Kidney capillary endothelial cell (primary cell): ENCODE results near the gene ZIC2.

ENCODE experiments used
- DNase-seq: peaks from one replicate; pipeline ENCODE4 v3.0.0-alpha.2; 2018; ENCODE audit warnings: low spot score

Gene ZIC2

DNA sequence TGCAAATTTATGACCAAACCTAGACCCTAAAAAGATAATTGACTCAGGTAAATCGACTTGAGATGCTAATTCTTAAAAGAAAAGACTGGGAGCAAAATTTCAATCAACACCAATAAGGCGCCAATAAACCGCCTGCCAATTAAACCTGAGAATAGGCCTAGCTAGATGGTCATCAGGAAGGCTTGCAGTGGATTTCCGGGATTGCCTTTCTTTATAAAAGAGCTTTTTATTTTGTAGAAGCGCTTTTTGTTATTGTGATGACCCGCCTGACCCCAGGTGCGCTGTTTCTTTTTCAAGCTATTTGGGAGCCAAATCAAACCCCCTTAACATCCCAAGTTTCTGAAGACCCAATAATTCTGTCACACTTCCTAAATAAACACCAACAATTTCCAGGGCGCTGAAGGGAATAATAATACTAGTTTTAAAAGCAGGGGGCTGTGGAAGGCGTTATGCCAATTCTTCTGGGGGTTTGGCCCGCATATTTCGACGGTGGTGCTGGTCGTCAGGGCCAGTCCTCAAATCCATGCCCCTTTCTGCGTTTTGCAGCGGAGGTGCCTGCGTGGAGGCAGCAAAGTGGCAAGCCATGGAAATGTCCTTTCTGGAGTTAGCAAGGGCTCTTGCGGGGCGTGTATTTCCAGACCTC, 7.2 kb upstream of the ZIC2 start:
- DNase-seq: no peak

GRCh38 chr13:99974939-99975561, 6.5 kb upstream of the ZIC2 start:
- no peak for DNase-seq

- DNase-seq: no peak
These were observed 6.0 kb upstream of the ZIC2 start for GRCh38 chr13:99975626-99976025.

DNA sequence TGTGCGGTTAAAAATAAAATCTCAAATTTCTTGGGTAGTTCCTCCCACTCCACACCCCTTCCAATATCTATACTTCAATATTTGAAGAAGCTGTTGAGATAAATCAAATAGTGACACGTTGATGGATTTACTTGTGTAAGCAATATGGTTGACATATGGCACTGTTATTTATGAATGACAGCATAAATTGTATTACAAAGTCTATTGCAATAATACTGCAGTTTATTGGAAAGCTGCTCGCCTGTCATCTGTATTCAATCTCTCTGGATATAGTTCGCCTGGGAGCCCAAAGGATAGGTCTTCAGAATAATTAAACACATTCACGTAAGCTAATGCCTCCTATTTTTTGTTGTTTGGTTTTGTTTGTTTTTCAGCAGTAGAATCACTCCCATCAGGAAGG, 5.0 kb upstream of the ZIC2 start:
- DNase-seq: no peak

DNA sequence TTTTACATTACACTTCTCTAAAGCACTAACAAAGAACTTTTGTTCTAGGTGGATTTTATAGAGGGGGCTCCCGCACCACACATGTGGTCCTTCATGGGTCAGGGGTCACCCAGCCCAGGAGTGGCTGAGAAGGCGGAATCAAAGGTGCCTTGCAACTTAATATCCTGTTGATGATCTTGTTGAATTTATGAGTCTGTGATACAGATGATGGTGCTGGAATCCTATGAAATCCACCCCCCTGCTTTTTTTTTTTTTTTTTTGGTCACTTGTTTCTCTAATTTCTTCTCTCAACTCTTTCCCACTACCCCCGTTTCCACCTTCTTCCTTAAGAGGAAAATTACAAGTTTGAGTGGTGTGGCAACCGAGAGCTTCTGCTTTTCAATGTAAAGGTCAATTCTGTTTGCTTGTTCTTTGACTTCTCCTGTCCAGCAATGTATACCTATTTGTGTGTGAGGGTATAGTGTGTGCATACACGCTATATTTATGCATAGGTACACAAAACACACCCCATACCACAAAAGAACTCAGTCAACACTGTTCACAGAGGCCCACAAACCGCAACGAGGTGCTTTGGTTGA, 4.2 kb upstream of the ZIC2 start:
- no peak for DNase-seq

DNA sequence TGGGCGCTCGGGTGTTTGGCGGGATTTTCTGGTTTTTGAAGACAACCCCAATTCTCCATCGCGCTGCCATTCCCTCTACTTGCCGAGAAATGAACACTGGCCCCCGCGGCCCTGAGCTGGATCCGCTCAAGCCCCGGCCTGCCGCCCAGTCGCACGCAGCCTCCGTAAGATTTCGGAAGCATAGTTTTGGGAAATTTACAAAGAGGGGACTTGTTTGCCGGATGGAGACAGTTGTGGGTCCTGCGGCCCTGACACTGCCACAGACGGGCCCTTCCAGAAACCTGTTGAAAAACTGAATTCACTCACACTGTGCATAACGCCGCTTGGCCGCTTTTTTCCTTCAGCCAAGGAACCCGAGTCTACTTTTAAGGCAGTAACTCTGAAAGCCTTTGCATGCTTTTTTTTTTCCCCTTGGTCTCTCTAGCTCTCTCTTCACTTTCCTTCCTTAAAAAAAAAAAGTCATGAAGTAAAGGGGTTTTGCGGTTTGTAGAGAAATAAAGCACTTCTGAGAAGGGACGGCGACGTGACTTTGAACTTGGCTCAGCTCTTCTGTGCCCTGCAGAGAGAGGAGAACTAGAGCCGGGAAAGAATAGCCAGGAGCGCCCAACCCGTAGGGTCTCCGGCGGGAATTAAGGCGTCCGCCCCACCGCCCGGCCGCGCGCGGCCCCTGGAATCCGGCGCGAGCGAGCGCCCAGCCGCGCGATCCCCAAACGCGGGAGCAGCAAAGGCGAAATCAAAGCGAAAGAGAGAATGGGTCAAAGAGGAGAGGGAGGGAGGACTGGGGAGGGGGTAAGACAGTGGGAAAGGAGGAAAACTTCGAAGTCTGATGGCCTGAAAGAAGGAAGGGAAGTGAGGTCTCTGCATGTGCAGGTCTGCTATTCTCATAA, 3.4 kb upstream of the ZIC2 start:
- no peak for DNase-seq

GRCh38 chr13:99978799-99979452, 2.7 kb upstream of the ZIC2 start:
- DNase-seq: no peak

DNA sequence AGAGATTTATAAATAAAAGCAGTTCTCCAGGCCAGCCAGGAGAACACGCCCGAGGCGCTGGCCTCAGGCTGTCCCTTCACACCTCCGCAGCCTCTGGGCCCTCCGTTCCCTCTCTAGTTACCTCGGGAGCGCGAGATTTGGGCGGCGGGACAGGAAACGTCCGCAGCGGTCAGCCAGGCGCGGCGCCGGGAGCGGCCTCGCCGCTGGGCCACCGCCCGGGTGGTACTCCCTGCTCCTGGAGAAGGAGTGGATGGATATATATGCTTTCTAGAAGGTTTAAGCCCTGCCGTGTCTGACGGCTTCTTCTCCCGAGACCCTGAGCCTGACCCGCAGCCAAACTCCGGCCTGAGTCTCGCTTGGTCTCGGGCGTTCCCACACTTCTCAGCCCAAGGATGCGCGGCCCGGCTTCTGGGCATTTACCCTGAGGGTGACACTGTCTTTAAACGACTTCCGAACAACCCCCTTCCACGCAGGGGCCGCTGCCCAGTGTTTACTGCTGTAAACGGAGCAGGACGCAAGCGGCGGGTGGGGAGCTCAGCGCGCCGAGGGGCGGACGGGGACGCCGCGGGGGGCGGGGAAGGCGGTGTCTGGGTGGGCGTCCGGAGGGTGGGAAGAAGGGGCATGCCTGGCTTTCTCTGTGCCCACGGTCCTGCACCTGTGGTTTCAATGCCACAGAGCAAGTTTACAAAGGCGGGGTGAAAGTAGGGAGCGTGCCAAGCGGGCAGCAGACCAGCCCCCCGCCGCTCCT, 2.0 kb upstream of the ZIC2 start:
- DNase-seq: no peak

- no peak for DNase-seq
These were observed 1.3 kb upstream of the ZIC2 start for GRCh38 chr13:99980201-99980823.

GRCh38 chr13:99980824-99981734, 505 bp upstream of the ZIC2 start:
- no peak for DNase-seq

GRCh38 chr13:99982036-99982730, 599 bp downstream of the ZIC2 start:
- no peak for DNase-seq

DNA sequence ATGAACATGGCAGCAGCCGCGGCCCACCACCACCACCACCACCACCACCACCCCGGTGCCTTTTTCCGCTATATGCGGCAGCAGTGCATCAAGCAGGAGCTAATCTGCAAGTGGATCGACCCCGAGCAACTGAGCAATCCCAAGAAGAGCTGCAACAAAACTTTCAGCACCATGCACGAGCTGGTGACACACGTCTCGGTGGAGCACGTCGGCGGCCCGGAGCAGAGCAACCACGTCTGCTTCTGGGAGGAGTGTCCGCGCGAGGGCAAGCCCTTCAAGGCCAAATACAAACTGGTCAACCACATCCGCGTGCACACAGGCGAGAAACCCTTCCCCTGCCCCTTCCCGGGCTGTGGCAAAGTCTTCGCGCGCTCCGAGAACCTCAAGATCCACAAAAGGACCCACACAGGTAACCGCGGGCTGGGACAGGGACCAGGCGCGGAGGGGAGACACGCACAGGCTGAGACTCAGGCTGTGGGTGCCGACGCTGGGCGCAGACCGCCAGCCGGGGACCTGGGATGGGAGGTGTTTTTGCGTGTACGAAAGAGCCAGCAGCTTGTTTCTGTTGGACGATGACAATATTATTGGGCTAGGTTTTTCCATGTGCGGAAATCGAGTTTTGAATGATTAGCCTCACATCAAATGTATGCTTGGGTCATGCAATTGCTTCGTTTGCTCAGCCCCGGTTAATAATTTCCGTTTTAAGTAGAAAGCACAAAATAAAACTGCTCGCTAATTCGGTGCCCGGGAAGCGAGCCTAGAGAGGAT, 1.3 kb downstream of the ZIC2 start:
- no peak for DNase-seq

GRCh38 chr13:99983499-99984401, 2.2 kb downstream of the ZIC2 start:
- DNase-seq: no peak

- no peak for DNase-seq
These were observed 3.1 kb downstream of the ZIC2 start for GRCh38 chr13:99984461-99985240.

GRCh38 chr13:99985241-99985874, 3.8 kb downstream of the ZIC2 start:
- DNase-seq: no peak

- DNase-seq: no peak
These were observed 4.4 kb downstream of the ZIC2 start for GRCh38 chr13:99985886-99986527.
